HFFc6 (cell line): ENCODE results near the gene ITGA2B. TPM values are rescaled to one million over a fixed set of nuclear protein-coding genes. Genes with fewer than 3 reads are reported as not detected.

Source experiments
- DNase-seq: peaks from one replicate; pipeline ENCODE4 v3.0.0-alpha.2; 2018
- H3K27ac Mint-ChIP-seq: 2 replicates; pipeline ENCODE4 v1.8.0; 2020; ENCODE audit warnings: mild to moderate bottlenecking, mixed read lengths
- H3K27me3 Mint-ChIP-seq: 2 replicates; pipeline ENCODE4 v1.8.0; 2021; ENCODE audit warnings: mild to moderate bottlenecking, moderate library complexity, mixed read lengths; ENCODE audit not compliant: insufficient read depth
- H3K36me3 Mint-ChIP-seq: 2 replicates; pipeline ENCODE4 v1.8.0; 2021; ENCODE audit warnings: low read depth, mixed read lengths
- H3K4me1 Mint-ChIP-seq: 2 replicates; pipeline ENCODE4 v1.8.0; 2020; ENCODE audit warnings: low read depth, mixed read lengths
- H3K4me3 Mint-ChIP-seq: 2 replicates; pipeline ENCODE4 v1.8.0; 2020; ENCODE audit warnings: mild to moderate bottlenecking, moderate library complexity, mixed read lengths
- H3K9me3 Mint-ChIP-seq: 2 replicates; pipeline ENCODE4 v1.8.0; 2020; ENCODE audit warnings: mild to moderate bottlenecking, mixed read lengths
- CTCF ChIP-seq: fragments of 200-600 bp; sonication (generic); IDR thresholded peaks from 2 replicates; pipeline ENCODE4 v1.5.0; 2021; ENCODE audit warnings: antibody characterized with exemption, mild to moderate bottlenecking
- total RNA-seq, 6 experiments: library from RNA; stranded (reverse); fragmentation: NEBNext Ultra II Directional; extraction: Animal tissue kit (Norgen Biotek cat#: 25700); gene quantifications; 2 replicates in 1 of 6; 3 replicates in 5 of 6; pipeline ENCODE4 v1.2.3, GENCODE V29; 2021

The ITGA2B gene
- total RNA-seq, 6 experiments from 2014 or later = 0.18 to 0.19 TPM; not detected in 4

GRCh38 chr17:44387804-44388203 is 1.6 kb downstream of the ITGA2B start:
- no peak for TF ChIP-seq CTCF
- DNase-seq = no peak
- Mint-ChIP-seq H3K36me3 (no peaks in the 10 kb centered on the region), H3K4me1 (no peaks in the 10 kb centered on the region), H3K27ac (no peak overlapping the region), H3K4me3 (no peak overlapping the region), H3K27me3 (peaks cover 4% of the 10 kb centered on the region), H3K9me3 (no peaks in the 10 kb centered on the region)

GRCh38 chr17:44386182-44386525 is 3.3 kb downstream of the ITGA2B start:
- Mint-ChIP-seq H3K27me3 (peaks cover 11% of the 10 kb centered on the region), H3K27ac (no peak overlapping the region), H3K36me3 (no peaks in the 10 kb centered on the region), H3K4me3 (peak overlapping the region; percentile 75), H3K9me3 (no peaks in the 10 kb centered on the region), H3K4me1 (no peaks in the 10 kb centered on the region)
- DNase-seq = no peak
- TF ChIP-seq CTCF = no peak

- Mint-ChIP-seq H3K9me3 (no peaks in the 10 kb centered on the region), H3K4me1 (no peaks in the 10 kb centered on the region), H3K36me3 (no peaks in the 10 kb centered on the region), H3K4me3 (peak overlapping the region; percentile 75), H3K27ac (no peak overlapping the region), H3K27me3 (peaks cover 11% of the 10 kb centered on the region)
- DNase-seq = peak; percentile 29
- TF ChIP-seq CTCF = peak; percentile 42
Measured at GRCh38 chr17:44385287-44386181, 3.9 kb downstream of the ITGA2B start.

GRCh38 chr17:44384823-44385286 is 4.6 kb downstream of the ITGA2B start:
- peak overlapping the region; percentile 75 for H3K4me3 Mint-ChIP-seq
- no peak for TF ChIP-seq CTCF
- no peaks in the 10 kb centered on the region for H3K36me3 Mint-ChIP-seq
- H3K27me3 Mint-ChIP-seq = peaks cover 11% of the 10 kb centered on the region
- H3K27ac Mint-ChIP-seq = no peak overlapping the region
- no peaks in the 10 kb centered on the region for H3K4me1 Mint-ChIP-seq
- no peak for DNase-seq
- no peaks in the 10 kb centered on the region for H3K9me3 Mint-ChIP-seq

GRCh38 chr17:44384281-44384822 is 5.1 kb downstream of the ITGA2B start:
- Mint-ChIP-seq H3K4me3 (peak overlapping the region; percentile 60), H3K27ac (no peak overlapping the region), H3K9me3 (no peaks in the 10 kb centered on the region), H3K27me3 (peaks cover 11% of the 10 kb centered on the region), H3K36me3 (no peaks in the 10 kb centered on the region), H3K4me1 (no peaks in the 10 kb centered on the region)
- no peak for DNase-seq
- no peak for TF ChIP-seq CTCF
